Measurements from ENCODE around the gene LETM1.
A peak's percentile ranks its signal among the peaks of the same experiment; 100 is the strongest.

LETM1 gene

GRCh38 chr4:1807332-1807777, 48.6 kb downstream of the LETM1 start:
- DNase-seq (ENCODE audit: low spot score) = no peak

DNA sequence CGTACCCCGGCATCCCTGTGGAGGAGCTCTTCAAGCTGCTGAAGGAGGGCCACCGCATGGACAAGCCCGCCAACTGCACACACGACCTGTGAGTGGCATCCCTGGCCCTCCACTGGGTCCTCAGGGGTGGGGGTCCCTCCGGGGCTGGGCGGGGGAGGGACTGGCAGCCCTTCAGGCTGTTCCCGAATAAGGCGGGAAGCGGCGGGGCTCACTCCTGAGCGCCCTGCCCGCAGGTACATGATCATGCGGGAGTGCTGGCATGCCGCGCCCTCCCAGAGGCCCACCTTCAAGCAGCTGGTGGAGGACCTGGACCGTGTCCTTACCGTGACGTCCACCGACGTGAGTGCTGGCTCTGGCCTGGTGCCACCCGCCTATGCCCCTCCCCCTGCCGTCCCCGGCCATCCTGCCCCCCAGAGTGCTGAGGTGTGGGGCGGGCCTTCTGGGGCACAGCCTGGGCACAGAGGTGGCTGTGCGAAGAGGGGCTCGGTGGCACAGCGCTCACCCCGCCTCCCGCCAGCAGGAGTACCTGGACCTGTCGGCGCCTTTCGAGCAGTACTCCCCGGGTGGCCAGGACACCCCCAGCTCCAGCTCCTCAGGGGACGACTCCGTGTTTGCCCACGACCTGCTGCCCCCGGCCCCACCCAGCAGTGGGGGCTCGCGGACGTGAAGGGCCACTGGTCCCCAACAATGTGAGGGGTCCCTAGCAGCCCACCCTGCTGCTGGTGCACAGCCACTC, 49.2 kb downstream of the LETM1 start:
- DNase-seq (ENCODE audit: low spot score) = no peak

- DNase-seq (ENCODE audit: low spot score) = no peak
These were observed 49.8 kb downstream of the LETM1 start for GRCh38 chr4:1806223-1806564.

DNA sequence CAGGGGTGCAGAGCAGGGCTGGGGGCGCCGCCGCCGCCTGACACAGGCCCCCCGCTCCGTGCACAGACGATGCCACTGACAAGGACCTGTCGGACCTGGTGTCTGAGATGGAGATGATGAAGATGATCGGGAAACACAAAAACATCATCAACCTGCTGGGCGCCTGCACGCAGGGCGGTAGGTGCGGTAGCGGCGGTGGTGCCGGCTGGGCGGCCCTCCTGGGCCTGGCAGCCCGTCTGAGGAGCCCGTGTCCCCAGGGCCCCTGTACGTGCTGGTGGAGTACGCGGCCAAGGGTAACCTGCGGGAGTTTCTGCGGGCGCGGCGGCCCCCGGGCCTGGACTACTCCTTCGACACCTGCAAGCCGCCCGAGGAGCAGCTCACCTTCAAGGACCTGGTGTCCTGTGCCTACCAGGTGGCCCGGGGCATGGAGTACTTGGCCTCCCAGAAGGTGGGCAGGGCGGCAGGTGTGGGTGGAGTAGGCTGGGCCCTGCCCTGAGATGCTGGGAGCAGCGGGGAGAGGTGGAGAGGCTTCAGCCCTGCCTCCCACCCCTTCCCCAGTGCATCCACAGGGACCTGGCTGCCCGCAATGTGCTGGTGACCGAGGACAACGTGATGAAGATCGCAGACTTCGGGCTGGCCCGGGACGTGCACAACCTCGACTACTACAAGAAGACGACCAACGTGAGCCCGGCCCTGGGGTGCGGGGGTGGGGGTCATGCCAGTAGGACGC, 50.3 kb downstream of the LETM1 start:
- DNase-seq (ENCODE audit: low spot score) = no peak

DNA sequence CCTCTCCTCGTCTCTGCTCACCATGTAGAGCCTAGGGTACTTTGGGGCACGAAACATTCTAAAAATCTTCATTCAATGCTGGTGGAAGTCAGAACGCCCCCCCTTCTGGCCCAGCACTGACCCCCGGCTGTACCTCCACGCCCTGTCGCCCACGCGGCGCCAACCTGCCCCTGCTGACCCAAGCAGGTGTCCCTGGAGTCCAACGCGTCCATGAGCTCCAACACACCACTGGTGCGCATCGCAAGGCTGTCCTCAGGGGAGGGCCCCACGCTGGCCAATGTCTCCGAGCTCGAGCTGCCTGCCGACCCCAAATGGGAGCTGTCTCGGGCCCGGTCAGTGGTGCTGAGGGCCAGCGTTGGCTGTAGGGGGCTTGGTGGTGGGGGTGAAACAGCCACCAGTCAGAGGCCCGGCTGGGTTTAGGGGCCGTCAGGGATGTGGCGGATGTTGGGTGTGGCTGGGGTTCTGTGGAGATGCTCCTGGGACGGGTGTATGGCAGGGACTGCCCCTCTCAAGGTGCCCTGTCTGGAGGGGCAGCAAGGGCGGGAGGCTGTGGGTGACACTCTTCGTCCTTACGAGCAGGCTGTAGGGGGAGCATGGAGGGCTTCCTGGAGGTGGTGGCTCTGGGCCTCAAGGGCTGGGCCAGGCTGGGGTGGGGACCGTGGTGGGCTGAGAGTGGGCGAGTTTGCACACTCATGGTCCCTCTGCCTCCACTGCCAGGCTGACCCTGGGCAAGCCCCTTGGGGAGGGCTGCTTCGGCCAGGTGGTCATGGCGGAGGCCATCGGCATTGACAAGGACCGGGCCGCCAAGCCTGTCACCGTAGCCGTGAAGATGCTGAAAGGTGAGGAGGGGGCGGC, 51.1 kb downstream of the LETM1 start:
- DNase-seq (ENCODE audit: low spot score) = no peak

- DNase-seq (ENCODE audit: low spot score) = no peak
These were observed 52.2 kb downstream of the LETM1 start for GRCh38 chr4:1803523-1804423.

DNA sequence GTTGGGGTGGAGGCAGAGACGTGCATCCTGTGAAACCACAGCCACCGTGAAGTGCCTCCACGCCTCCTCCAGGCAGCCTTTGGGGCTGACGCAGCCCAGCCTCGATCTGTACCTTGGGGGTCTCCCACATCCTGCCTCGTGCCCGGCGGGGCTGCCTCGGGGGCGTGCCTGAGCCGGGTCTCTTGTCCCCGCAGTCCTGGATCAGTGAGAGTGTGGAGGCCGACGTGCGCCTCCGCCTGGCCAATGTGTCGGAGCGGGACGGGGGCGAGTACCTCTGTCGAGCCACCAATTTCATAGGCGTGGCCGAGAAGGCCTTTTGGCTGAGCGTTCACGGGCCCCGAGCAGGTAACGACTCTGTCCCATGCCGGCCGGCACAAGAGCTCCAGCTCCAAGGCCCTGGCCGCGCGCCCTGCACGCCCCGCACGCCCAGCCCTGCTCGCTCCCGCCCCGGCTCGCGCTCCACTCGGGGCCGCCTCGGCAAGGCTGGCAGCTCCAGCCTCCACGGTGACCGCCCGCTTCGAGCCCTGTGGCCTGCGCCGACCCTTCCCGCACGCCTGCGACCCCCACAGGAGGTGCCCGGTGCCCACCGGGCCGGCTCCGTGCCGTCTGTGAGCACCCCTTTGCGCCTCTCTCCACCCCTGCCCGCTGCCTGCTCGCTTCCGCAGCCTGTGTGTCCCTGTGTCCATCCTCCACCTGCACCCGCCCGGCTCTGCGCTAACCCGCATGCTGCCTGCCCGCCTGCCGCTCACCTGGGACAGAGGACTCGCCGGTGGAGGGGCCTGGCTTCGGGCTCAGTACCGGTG, 53.0 kb downstream of the LETM1 start:
- DNase-seq (ENCODE audit: low spot score) = no peak

DNA sequence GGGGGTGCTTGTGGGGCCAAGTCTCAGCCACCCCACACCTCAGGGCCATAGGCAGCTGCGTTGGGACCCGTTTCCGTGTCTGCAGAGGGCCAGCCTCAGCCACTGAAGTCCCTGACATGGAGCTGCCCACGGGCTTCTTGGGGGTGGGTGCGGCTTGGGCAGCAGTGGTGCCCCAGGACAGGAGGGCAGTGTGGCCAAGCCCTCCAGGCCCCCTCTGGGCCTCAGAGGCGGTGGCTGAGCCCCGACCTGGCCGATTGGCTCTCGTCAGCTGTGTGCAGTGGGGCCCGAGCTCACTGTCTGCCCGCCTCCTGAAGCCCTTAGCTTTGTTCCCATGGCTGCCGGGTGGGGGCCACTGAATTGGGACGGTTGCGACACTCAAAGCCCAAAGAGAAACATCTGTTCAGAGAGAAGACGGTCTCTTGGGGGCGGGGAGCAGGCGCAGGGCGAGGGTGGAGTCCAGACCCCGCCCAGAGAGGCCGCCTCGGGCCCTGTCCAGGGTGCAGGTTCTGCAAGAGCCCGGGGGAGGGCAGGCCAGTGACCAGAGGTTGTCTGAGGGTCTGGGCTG, 53.7 kb downstream of the LETM1 start:
- peak; percentile 77 for DNase-seq (ENCODE audit: low spot score)

GRCh38 chr4:1801286-1801958, 54.5 kb downstream of the LETM1 start:
- DNase-seq (ENCODE audit: low spot score) = no peak

GRCh38 chr4:1800805-1801204, 55.2 kb downstream of the LETM1 start:
- DNase-seq (ENCODE audit: low spot score) = no peak

GRCh38 chr4:1799387-1800375, 56.3 kb downstream of the LETM1 start:
- no peak for DNase-seq (ENCODE audit: low spot score)

GRCh38 chr4:1798580-1799386, 57.2 kb downstream of the LETM1 start:
- DNase-seq (ENCODE audit: low spot score) = no peak

GRCh38 chr4:1797861-1798579, 57.9 kb downstream of the LETM1 start:
- DNase-seq (ENCODE audit: low spot score) = no peak

DNA sequence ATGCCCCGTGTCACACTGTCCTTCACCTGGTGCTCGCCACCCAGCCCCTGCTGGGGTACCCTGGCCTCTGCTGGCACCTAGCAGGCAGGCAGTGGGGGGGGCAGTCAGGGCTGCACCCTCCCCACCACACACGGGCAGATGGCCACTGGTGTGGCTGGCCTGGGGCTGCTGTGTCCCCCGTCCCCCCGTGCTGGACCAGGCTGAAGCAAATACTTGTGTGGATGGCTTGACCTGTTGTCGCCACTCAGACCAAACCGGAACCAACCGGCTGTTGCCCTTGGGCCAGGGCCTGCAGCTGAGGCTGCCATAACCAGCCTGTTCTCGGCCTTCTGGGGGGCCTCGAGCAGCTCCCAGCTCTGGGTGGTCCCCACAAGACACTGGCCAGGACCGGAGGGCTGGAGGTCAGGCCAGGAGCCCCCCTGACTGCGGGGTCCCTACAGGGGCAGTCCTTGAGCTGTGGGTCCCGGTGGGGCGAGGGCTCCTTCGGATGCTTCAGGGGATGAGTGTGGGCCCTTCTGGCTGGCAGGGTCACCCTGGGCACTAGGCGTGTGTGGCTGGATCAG, 58.6 kb downstream of the LETM1 start:
- DNase-seq (ENCODE audit: low spot score) = no peak

- no peak for DNase-seq (ENCODE audit: low spot score)
These were observed 59.3 kb downstream of the LETM1 start for GRCh38 chr4:1796486-1797204.

Measured in AG08395 (cell line).